HFF-Myc (cell line): ENCODE results near the gene PKP3.

Source experiments
- DNase-seq: peaks from one replicate; pipeline ENCODE4 v3.0.0-alpha.2; 2011; ENCODE audit warnings: low read depth; ENCODE audit errors: extremely low read depth
- H3K4me3 ChIP-seq: replicated peaks from 2 replicates; pipeline ENCODE4 v1.5.1; 2011; ENCODE audit warnings: low read depth, mild to moderate bottlenecking, control low read depth, low read length
- CTCF ChIP-seq: IDR thresholded peaks from 2 replicates; pipeline ENCODE4 v1.5.1; 2012; ENCODE audit warnings: mild to moderate bottlenecking, low read depth, low read length, control low read depth; ENCODE audit errors: missing control alignments

The PKP3 gene

GRCh38 chr11:375065-376025 is 18.7 kb upstream of the PKP3 start:
- no peak for TF ChIP-seq CTCF
- H3K4me3 ChIP-seq: no peak overlapping the region
- DNase-seq: no peak

- no peak for DNase-seq
- no peak for TF ChIP-seq CTCF
- no peak overlapping the region for H3K4me3 ChIP-seq
Measured at GRCh38 chr11:376531-377173, 17.4 kb upstream of the PKP3 start.

DNA sequence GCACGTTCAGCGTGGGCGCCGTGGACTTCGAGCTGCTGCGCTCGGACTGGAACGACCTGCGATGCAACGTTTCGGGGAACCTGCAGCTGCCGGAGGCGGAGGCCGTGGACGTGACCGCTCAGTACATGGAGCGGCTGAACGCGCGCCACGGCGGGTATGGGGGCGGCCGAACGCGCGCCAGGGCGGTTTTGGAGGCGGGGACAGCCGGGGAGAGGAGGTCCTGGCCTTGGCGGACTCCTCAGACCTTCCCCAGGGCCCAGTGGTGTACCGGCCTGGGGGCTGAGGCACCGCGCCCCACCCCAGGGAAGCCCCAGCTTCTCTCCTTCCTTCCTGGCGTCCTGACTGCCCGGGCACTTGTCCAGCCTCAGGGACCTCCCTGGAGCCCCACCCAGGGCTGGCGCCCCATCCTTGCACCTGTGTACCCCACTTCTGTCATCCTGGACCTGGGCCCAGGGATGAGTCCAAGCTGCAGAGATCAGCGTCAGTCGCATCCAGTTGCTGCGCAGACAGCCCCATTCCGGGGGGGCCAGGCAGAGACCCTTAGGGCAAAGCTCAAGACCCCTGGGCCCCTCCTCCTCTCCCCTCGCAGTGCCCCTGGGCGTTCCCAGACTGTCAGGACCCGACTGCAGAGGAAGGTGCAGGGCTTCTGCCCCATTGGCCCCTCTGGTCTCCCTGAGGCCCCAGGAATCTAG is 16.7 kb upstream of the PKP3 start:
- H3K4me3 ChIP-seq: no peak overlapping the region
- no peak for TF ChIP-seq CTCF

GRCh38 chr11:377883-378500 is 16.0 kb upstream of the PKP3 start:
- TF ChIP-seq CTCF: no peak
- no peak for DNase-seq
- no peak overlapping the region for H3K4me3 ChIP-seq

More for the DNA sequence above, 16.7 kb upstream of the PKP3 start:
- DNase-seq: no peak

DNA sequence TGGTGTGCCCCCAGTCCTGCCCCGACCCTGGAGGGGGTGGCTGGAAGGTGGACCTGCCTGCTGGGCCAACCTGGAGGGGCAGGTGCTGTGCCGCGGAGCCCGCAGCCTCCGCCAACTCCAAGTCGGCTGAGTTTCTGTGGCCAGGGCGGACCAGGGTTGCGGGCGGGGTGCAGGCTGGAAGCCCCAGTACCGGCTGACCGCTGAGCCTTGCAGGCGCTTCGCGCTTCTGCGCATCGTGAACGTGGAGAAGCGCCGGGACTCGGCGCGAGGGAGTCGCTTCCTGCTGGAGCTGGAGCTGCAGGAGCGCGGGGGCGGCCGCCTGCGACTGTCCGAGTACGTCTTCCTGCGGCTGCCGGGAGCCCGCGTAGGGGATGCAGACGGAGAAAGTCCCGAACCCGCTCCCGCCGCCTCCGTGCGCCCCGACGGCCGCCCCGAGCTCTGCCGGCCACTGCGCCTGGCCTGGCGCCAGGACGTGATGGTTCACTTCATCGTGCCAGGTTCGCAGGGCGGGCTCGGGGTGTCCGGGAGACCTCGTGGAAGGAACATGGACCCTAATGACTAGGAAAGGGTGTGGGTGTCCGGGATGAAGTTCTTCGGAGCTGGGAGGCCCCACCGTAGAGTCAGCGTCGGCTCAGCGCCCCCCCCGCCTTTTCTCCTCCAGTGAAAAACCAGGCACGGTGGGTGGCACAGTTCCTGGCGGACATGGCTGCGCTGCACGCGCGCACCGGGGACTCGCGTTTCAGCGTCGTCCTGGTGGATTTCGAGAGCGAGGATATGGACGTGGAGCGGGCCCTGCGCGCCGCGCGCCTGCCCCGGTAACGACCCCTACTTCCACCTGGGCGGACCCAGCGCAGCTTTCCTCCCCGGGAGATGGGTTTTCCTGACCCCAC is 14.6 kb upstream of the PKP3 start:
- TF ChIP-seq CTCF: no peak
- no peak overlapping the region for H3K4me3 ChIP-seq
- DNase-seq: no peak
